HG02678 (cell line): ENCODE results near the gene NDC1.
"Not testable (repeated sequence)": the region's sequence is repeated elsewhere in the genome, so short reads cannot be mapped to it uniquely, and the experiment has no call there.

Experiments
- ATAC-seq: cut with Tn5 transposase; IDR thresholded peaks from one replicate; pipeline ENCODE4 v1.9.1; 2021; ENCODE audit warnings: mild to moderate bottlenecking, moderate library complexity; ENCODE audit not compliant: unreplicated experiment

NDC1 gene

DNA sequence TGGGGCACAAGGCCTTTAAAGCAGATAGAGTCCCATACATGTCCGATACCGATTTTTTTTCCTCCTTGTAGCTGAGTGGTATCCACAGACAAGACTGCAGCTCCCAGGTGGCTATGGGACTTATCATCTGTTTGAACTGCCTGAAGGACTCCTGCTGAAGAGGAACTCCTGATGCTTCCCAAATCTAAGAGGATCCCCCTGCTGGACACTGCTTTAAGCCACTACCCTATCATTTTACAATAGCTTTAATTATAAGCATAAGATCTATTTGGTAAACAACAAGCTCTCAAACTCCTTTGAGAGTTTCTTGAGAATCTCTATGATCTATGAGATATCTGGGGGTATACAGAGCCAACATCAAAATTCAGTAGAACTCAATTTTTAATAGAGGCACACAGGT lies 11.7 kb downstream of the NDC1 start:
- no peak for ATAC-seq

DNA sequence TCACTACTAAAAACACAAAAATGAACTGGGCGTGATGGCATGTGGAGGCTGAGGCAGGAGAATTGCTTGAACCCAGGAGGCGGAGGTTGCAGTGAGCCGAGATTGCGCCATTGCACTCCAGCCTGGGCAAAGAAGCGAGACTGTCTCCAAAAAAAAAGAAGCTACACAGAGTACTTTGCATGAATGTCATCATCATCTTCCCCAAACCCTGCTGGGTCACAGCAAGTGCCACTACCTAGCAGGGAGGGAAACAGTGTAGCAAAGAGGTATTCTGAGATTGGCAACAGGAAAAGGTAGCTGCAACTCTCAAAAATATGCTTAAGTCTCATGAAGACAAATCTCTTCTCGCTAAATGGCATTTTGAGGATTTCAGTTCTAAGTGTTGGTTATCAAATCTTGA lies 12.8 kb downstream of the NDC1 start:
- ATAC-seq: no peak

GRCh38 chr1:53822931-53823330 lies 15.2 kb downstream of the NDC1 start:
- ATAC-seq: no peak

- ATAC-seq: no peak
These were observed 16.7 kb downstream of the NDC1 start for GRCh38 chr1:53821380-53821779.

DNA sequence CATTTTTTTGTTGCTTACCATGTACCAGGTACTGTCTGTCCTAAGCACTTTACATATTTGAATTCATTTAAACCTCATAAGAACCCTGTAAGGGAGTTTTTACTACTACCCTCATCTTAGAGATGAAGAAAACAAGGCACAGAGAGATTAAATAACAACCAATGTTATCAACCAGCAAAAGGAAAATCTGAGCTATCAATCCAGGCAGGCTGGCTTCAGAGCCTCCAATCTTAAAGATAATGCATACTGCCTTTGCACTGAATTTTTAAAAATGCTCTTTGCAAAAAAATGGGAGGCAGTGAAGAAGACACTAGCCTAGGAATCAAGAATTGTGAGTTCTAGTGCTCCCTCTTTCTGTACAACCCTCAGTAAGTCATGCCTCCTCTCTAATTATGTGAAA lies 18.7 kb downstream of the NDC1 start:
- no peak for ATAC-seq

DNA sequence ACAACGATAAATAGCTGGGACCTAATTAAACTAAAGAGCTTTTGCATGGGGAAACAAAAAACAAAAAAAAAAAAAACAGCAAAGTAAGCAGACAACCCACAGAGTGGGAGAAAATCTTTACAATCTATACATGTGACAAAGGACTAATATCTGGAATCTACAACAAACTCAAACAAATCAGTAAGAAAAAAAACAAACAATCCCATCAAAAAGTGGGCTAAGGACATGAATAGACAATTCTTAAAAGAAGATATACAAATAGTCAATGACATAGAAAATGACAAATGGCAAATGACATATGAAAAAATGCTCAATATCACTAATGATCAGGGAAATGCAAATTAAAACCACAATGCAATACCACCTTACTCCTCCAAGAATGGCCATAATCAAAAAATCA lies 21.5 kb downstream of the NDC1 start:
- ATAC-seq: not testable (repeated sequence)

DNA sequence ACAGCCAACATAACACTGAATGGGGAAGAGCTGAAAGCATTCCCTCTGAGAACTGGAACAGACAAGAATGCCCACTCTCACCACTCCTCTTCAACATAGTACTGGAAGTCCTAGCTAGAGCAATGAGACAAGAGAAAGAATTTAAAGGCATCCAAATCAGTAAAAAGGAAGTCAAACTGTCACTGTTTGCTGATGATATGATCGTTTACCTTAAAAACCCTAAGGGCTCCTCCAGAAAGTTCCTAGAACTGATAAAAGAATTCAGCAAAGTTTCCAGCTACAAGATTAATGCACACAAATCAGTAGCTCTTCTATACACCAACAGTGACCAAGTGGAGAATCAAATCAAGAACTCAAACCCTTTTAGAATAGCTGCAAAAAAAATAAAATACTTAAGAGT lies 22.6 kb downstream of the NDC1 start:
- not testable (repeated sequence) for ATAC-seq

- no peak for ATAC-seq
These were observed 26.7 kb downstream of the NDC1 start for GRCh38 chr1:53811414-53811851.

DNA sequence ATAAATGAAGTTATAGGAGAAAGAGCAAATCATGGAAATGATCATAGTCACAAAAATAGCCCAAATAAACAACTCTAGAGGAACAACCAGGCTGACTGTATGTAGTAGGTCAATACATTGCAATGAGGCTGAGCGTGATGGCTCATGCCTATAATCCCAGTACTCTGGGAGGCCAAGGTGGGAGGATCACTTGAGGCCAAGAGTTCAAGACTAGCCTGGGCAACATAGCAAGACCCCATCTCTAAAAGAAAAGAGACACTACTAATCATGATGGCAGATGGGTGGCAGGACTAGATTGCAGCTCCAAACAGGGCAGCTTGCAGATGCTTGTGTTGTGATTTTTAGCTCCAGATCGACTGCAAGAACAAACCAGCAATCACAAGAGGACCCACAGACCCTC lies 27.6 kb downstream of the NDC1 start:
- ATAC-seq: no peak

GRCh38 chr1:53810007-53810406 lies 28.1 kb downstream of the NDC1 start:
- ATAC-seq: no peak

DNA sequence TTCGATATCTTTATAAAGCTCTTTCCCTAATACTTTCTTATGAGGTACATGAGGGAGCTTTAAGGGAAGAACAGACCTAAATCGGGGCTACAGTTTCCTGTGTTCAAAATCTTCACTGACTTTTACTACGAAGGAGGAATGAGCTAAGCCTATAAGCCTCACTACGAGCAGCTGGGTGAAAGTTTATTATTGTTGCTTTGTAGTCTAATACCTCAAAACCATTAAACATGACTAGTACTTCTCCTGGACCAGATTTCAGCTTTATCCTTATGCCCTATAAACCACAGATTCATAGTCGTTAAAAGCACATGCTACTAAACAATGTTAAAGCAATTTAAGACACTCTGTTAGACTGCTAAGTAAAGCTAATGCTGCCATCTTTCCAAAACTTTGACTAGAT lies 30.2 kb downstream of the NDC1 start:
- no peak for ATAC-seq

GRCh38 chr1:53804791-53805505 lies 33.1 kb downstream of the NDC1 start:
- no peak for ATAC-seq

GRCh38 chr1:53804181-53804580 lies 33.9 kb downstream of the NDC1 start:
- no peak for ATAC-seq

DNA sequence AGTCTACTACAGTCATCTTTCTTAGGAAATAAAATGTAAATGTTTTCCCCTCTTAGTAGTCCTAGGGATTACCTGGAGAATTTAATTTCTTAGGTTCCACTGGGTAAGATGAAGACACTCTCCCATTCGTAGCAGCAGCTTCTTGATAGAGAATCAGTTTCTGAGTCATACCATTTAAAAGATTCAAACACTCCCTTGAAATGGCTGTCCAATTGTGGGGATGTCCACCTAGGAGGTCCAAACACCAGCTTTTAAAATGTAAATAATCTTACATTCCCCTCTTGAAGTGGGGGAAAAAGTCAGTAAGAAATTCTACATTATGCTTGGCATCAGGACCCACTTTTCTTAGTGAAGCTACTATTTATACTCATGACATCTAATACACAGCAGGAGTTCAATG lies 37.5 kb downstream of the NDC1 start:
- no peak for ATAC-seq

DNA sequence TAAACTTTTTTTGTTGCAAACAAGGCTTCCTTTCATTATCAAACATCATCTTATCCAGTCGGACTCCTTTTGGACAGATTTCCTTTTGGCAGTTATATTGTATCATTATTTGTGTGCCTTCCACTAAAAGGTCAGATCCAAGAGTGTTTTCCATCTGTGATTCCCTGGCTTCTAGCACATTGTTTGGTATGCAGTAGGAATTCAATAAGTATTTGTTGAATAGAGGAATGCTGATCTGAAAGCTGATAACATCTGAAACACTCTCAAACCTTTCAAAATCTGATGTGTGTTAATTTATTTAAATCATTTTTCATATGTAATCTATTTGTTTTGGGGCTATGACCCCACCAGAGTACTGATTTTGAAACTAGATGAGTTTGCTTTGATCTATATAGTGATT lies 39.0 kb downstream of the NDC1 start:
- ATAC-seq: no peak

DNA sequence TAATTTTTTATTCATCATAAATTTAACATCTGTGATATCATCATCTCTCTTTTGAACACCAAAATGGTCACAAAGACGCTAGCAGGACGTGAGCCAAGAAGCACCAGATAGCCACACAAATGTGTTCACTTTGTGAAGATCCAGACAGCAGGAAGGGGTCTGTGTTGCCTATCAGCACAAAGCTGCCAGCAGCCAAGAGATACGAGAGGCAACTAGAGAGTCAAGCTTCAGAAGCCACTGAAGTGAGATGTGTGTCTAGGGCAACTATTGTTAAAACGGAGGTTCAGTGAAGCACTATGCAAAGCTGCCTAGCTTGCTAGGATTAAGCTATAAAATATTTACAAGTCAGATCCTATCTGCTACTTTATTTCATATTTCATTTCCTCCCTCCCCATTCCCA lies 45.3 kb downstream of the NDC1 start:
- no peak for ATAC-seq

DNA sequence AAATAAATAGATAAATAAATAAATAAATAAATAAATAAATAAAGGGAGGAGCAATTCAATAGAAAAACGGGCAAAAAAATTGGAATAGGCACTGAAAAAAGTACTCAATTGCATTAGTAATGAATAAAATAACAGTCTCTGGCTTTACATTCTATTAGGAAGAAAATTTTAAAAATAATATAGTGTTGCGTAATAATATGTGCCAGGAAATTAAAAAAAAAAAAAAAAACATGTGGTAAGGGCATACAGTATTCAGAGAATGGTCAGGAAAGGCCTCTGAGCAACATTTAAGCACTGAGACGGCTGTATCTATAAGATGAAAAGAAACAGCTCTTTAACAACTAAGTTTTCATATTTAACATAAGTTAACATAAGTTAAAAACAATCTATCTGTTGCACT lies 50.4 kb downstream of the NDC1 start:
- no peak for ATAC-seq

DNA sequence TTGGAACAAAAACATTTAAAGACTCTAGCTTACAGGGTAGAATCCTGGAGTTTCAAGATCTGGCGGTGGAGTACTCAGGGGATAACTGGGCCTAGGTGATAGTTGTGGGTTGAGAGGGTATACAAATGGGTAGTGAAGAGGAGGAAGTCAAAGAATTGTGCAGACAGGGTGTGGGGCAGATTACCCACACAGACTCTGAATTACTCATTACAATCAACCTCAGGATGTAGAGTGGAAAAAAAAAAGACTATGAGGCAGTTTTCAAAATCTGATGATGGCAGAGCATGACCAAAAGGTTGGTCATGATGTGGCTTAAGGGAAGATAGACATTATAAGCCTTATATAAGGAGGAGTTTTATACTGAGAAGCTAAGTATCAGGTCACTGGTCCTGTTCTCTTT lies 55.0 kb downstream of the NDC1 start:
- no peak for ATAC-seq

- no peak for ATAC-seq
These were observed 56.4 kb downstream of the NDC1 start for GRCh38 chr1:53781654-53782053.

DNA sequence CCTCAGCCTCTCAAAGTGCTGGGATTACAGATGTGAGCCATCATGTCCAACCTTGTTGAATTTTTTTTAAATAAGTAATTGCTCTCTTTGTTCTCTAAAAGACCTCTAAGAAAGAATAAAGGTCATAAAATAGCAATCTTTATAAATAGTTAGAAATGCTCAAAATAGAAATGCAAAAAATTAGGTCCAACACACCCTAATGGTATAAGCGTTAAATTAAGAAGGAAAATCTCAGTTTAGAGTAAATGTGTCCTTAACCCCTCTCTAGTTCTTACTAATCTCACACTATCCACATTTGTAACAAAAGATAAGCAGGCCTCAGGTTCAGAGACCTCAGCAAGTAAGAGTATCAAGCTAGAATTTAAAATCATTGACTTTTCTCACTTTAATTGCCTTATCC lies 60.8 kb downstream of the NDC1 start:
- no peak for ATAC-seq

- no peak for ATAC-seq
These were observed 66.4 kb downstream of the NDC1 start for GRCh38 chr1:53771648-53772047.

- no peak for ATAC-seq
These were observed 68.3 kb downstream of the NDC1 start for GRCh38 chr1:53769780-53770179.

GRCh38 chr1:53769184-53769583 lies 68.9 kb downstream of the NDC1 start:
- no peak for ATAC-seq
